Measurements from ENCODE around the gene MEN1.

DNA sequence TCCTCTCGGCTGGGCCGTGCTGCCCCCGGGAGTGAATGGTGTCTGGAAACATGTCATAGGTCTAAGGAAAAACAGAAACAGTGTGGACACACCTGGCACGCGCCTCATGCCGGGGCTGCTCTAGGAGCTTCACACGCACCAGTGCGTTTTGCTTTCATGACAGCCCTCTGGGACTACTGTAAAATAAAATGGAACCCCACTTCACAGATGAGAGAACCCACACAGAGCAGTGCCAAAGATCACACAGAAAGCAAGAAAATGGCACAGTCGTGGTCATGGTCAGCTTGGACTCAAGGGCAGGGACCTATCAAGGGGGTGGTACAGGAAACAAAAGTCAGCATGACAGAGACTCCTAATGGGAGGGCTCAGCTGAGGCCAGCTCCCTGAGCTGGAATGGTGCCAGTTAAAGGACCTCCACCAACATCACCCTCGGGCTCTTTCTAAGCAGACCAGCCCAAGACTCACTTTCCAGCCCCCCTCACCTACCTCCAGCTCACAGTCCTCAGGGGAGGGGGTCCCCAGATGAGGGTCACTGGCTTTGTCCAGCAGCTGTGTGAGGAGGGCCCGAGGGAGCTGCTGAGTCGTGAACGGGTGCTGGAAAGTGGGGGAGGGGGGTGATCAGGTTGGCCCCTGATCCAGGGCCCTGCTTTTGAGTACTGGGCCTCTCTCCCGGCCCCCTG is 10.6 kb downstream of the MEN1 start:
- TF ChIP-seq CTCF (IDR thresholded peaks at IDR 0.05) (no peak), POLR2AphosphoS5 (IDR thresholded peaks at IDR 0.05) (no peak), POLR2A (IDR thresholded peaks at IDR 0.05) (no peak)
